Heart left ventricle (tissue), 16 donors: ENCODE data around the gene A3GALT2. TPM values are rescaled to one million over a fixed set of nuclear protein-coding genes. Genes with fewer than 3 reads are reported as not detected.

Experiments
- ATAC-seq, 4 donors: fragments of 200-7000 bp; cut with Tn5 transposase; one replicate each; pipeline ENCODE4 v1.9.1; 2020 to 2022; ENCODE audit warnings: moderate library complexity in 4 of 4, mild to moderate bottlenecking in 3 of 4, moderate number of reproducible peaks in 1 of 4
- DNase-seq, 5 donors: peaks; one replicate each; pipeline ENCODE4 v3.0.0-alpha.2; 2020
- H3K27ac ChIP-seq, 12 donors: fragments of 200-600 bp; sonication (generic) in 4 of 12; one replicate each; pipeline versions ENCODE4 v1.5.0 to v1.8.0; 2016 to 2022; ENCODE audit warnings: mild to moderate bottlenecking in 2 of 12
- H3K27me3 ChIP-seq, 9 donors: fragments of 200-600 bp; sonication (generic) in 2 of 9; one replicate each; pipeline versions ENCODE4 v1.5.1 to v1.8.0; 2016 to 2022; ENCODE audit warnings: mild to moderate bottlenecking in 3 of 9
- H3K36me3 ChIP-seq, 9 donors: fragments of 200-600 bp; sonication (generic) in 2 of 9; one replicate each; pipeline versions ENCODE4 v1.5.0 to v1.8.0; 2018 to 2022; ENCODE audit warnings: mild to moderate bottlenecking in 2 of 9
- H3K4me1 ChIP-seq, 12 donors: fragments of 200-600 bp; sonication (generic) in 4 of 12; one replicate each; pipeline versions ENCODE4 v1.5.0 to v1.8.0; 2016 to 2022; ENCODE audit warnings: mild to moderate bottlenecking in 3 of 12
- H3K4me3 ChIP-seq, 12 donors: fragments of 200-600 bp; sonication (generic) in 4 of 12; one replicate each; pipeline versions ENCODE4 v1.5.0 to v1.8.0; 2017 to 2022; ENCODE audit warnings: mild to moderate bottlenecking in 9 of 12, moderate library complexity in 4 of 12
- H3K9me3 ChIP-seq, 12 donors: fragments of 200-600 bp; sonication (generic) in 4 of 12; one replicate each; pipeline versions ENCODE4 v1.5.0 to v1.8.0; 2016 to 2022; ENCODE audit warnings: mild to moderate bottlenecking in 1 of 12
- CTCF ChIP-seq, 12 donors: fragments of 200-600 bp; sonication (generic) in 4 of 12; IDR thresholded peaks; one replicate each; pipeline versions ENCODE4 v1.5.0 to v1.8.0; 2018 to 2022; ENCODE audit warnings: antibody characterized with exemption in 12 of 12, mild to moderate bottlenecking in 5 of 12
- POLR2A ChIP-seq, 2 donors: fragments of 450-650 bp; IDR thresholded peaks; one replicate each; pipeline ENCODE4 v1.6.1; 2017; ENCODE audit warnings: antibody characterized with exemption in 2 of 2, mild to moderate bottlenecking in 2 of 2, moderate library complexity in 2 of 2
- WGBS, 4 donors: extraction: QIAGEN DNeasy Blood & Tissue Kit in 2 of 4; methylation state at CpG; one replicate each; pipeline versions ENCODE4 v1.1.5 to v1.1.7; 2013 to 2018; 5-methylcytosine and 5-hydroxymethylcytosine counted together
- intact Hi-C, 10 donors: fragments of 100-400 bp; cut with DNase I; formaldehyde crosslinking; loops; one replicate each; pipeline versions ENCODE4 v1.11.1 to v1.14.2; 2022
- polyA plus RNA-seq, 2 donors: library from polyadenylated mRNA; stranded (reverse); fragments of 200-250 nt; gene quantifications; one replicate each; pipeline ENCODE4 v1.2.3, GENCODE V29; 2013
- total RNA-seq, 9 donors: library from RNA; depleted of rRNA in 2 of 9; stranded (reverse); fragments of >200 nt in 2 of 9; fragmentation: NEBNext Ultra II Directional in 3 of 9; extraction: Animal tissue kit (Norgen Biotek cat#: 25700) in 3 of 9; gene quantifications; one replicate each; pipeline versions ENCODE4 v1.1.0 to v1.2.4, GENCODE V29; 2016 to 2023
- donor health status: ischemic (EF 13 %, LVEDD 7.1; RV severe dilation, severe dysfunction).
- donor health status: healthy with polysubstance abuse.
- donor health status: DM: no; HTN: yes; CAD: no.
- donor health status: DM: no; HTN: no; CAD: no.
- donor health status: ischemic (EF 25% LVEDD 6.9; RV normal size, moderate dysfunction).
- donor health status: ischemic (EF 25% LVEDD 5.7; RV mildly dilated, moderate dysfunction).
- donor health status: healthy.
- donor health status: DM: yes; HTN: yes; CAD: no.
- donor health status: ischemic (EF 35%, LVEDD 5.7; RV mildly dilated, moderate dysfunction).
- donor health status: nonischemic (EF 11% LVEDD 7.7; RV severe dilation, severe dysfunction).
- donor health status: DM: yes; HTN: yes; CAD: no.
- donor health status: PGD.
- donor health status: ischemic (EF 29% LVEDD 5.4; RV normal size, mild dysfunction).
- donor health status: nonischemic (EF 23%, LVEDD 6.1; RV moderate dilation, normal function).

A3GALT2 gene
- total and polyA plus RNA-seq, 11 donors = 0.40 TPM; not detected in 10

- DNase-seq (no peak), ATAC-seq (no peak)
- TF ChIP-seq POLR2A (IDR thresholded peaks at IDR 0.05) = no peak
- no peak for TF ChIP-seq CTCF (IDR thresholded peaks at IDR 0.05)
- H3K4me3 ChIP-seq = no peak overlapping the region
- 80 to 83% (median 82%) methylated on average over 7 of the region's 7 CpGs for WGBS, 4 donors
- H3K36me3 ChIP-seq = peaks cover 0 to 60% (median 35%) of the 10 kb centered on the region in 9 donors
- H3K9me3 ChIP-seq = no peaks in the 10 kb centered on the region
- H3K27me3 ChIP-seq = no peaks in the 10 kb centered on the region
- H3K27ac ChIP-seq = peak overlapping the region in 1 of 12 donors; percentile 46
- H3K4me1 ChIP-seq = peaks cover 0 to 49% (median 28%) of the 10 kb centered on the region in 12 donors
- intact Hi-C loops = no loop called here
Measured at GRCh38 chr1:33273961-33274371, 46.9 kb downstream of the A3GALT2 start.

GRCh38 chr1:33273406-33273805 lies 47.5 kb downstream of the A3GALT2 start:
- 80 to 93% (median 90%) methylated on average over 3 of the region's 3 CpGs for WGBS, 4 donors
- no peak for TF ChIP-seq CTCF (IDR thresholded peaks at IDR 0.05)
- Histone ChIP-seq H3K36me3 (peaks cover 0 to 54% (median 30%) of the 10 kb centered on the region in 9 donors), H3K9me3 (no peaks in the 10 kb centered on the region), H3K27ac (peak overlapping the region in 1 of 12 donors; percentile 46), H3K4me1 (peaks cover 0 to 54% (median 33%) of the 10 kb centered on the region in 12 donors), H3K4me3 (no peak overlapping the region), H3K27me3 (no peaks in the 10 kb centered on the region)
- ATAC-seq (no peak), DNase-seq (no peak)
- intact Hi-C loops = no loop called here

GRCh38 chr1:33272930-33273329 lies 48.0 kb downstream of the A3GALT2 start:
- peak overlapping the region in 1 of 12 donors; percentile 46 for H3K27ac ChIP-seq
- TF ChIP-seq POLR2A (IDR thresholded peaks at IDR 0.05) (no peak), CTCF (IDR thresholded peaks at IDR 0.05) (no peak)
- no peaks in the 10 kb centered on the region for H3K27me3 ChIP-seq
- peaks cover 0 to 50% (median 25%) of the 10 kb centered on the region in 9 donors for H3K36me3 ChIP-seq
- H3K9me3 ChIP-seq = no peaks in the 10 kb centered on the region
- intact Hi-C loops = no loop called here
- ATAC-seq (no peak), DNase-seq (no peak)
- peaks cover 0 to 59% (median 36%) of the 10 kb centered on the region in 12 donors for H3K4me1 ChIP-seq
- WGBS, 4 donors = 76 to 88% (median 80%) methylated on average over 1 of the region's 1 CpG
- no peak overlapping the region for H3K4me3 ChIP-seq

- WGBS, 4 donors = 26 to 49% (median 42%) methylated on average over 3 of the region's 3 CpGs
- ATAC-seq (no peak), DNase-seq (no peak)
- no peak overlapping the region for H3K4me3 ChIP-seq
- TF ChIP-seq CTCF (IDR thresholded peaks at IDR 0.05) = no peak
- intact Hi-C loops = no loop called here
- no peaks in the 10 kb centered on the region for H3K27me3 ChIP-seq
- peaks cover 0 to 45% (median 21%) of the 10 kb centered on the region in 9 donors for H3K36me3 ChIP-seq
- peaks cover 0 to 61% (median 36%) of the 10 kb centered on the region in 12 donors for H3K4me1 ChIP-seq
- peak overlapping the region in 1 of 12 donors; percentile 46 for H3K27ac ChIP-seq
- H3K9me3 ChIP-seq = no peaks in the 10 kb centered on the region
Measured at GRCh38 chr1:33272509-33272908, 48.4 kb downstream of the A3GALT2 start.
